ENCODE measurements around the gene ALPK3. TPM values are rescaled to one million over a fixed set of nuclear protein-coding genes. Genes with fewer than 3 reads are reported as not detected.

ALPK3 gene
- total RNA-seq, 1 experiment from 2014 or later = 2.0 TPM

DNA sequence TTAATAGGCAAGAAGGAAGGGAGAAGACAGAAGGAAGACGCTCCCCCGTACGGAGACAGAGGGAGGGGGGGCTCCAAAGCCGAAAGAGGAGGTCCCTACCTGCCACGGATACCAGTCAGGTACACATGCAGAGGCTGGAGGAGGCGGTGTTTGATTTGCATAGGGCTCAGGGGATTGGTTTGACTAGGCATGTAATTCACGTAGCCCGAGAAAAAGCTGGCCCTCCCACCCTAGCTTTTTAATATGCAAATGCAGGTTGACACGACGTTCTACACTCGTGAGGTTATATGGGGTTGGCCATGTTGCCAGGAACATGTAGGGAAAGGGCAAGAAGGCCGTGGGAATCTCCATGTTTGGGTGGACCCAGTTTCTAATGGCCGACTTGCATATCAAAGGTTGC is 39.0 kb upstream of the ALPK3 start:
- ChIA-PET RAD21 (ENCODE audit: low non-redundant PET in 1 of 2, low total read pairs in 2 of 2, uncharacterized antibody in 2 of 2, unreplicated experiment in 2 of 2) (no interaction called here), CTCF (no interaction called here), POLR2A (no interaction called here)
- Histone ChIP-seq H3K79me2 (ENCODE audit: insufficient read depth, low read length) (peaks cover 58% of the 10 kb centered on the region), H3K9ac (ENCODE audit: low read length) (no peak overlapping the region), H3K9me2 (ENCODE audit: insufficient read depth) (no peaks in the 10 kb centered on the region), H4K20me1 (ENCODE audit: insufficient read depth) (no peaks in the 10 kb centered on the region; the same call in 1 of the 2 replicates), H3K9me3 (ENCODE audit: control insufficient read depth in 1 of 2, insufficient read depth in 1 of 2, low read depth in 1 of 2, low read length in 2 of 2) (no peaks in the 10 kb centered on the region), H3K4me3 (replicated peaks in 1 of 2; ENCODE audit: low read depth in 1 of 2, low read length in 2 of 2) (no peak overlapping the region), H3K4me1 (ENCODE audit: control insufficient read depth in 1 of 2, insufficient read depth in 2 of 2, low read length in 2 of 2) (no peaks in the 10 kb centered on the region), H3K27ac (ENCODE audit: low read depth, low read length) (no peak overlapping the region), H3K27me3 (ENCODE audit: insufficient read depth, low read length) (no peaks in the 10 kb centered on the region), H3K36me3 (ENCODE audit: control insufficient read depth in 1 of 2, insufficient read depth in 2 of 2, low read length in 2 of 2) (peaks cover 4 to 14% of the 10 kb centered on the region in 2 experiments; a peak in 2 of 4 replicates), H3K4me2 (ENCODE audit: low read length) (no peak overlapping the region), H2AFZ (ENCODE audit: low read depth, low read length, poor library complexity, severe bottlenecking) (no peak overlapping the region)
- intact Hi-C loops (cut with micrococcal nuclease) = loop anchor here (10.0 kb wide), 1 partner anchor 123 kb away; the partner anchor contains the start of genes NMB and WDR73
- ATAC-seq (no peak), DNase-seq (ENCODE audit: low read depth, low spot score) (no peak)
- no TSS peak for BruUV-seq (replicated peaks)
- TF ChIP-seq ZNF274 (IDR thresholded peaks at IDR 0.05; ENCODE audit: low read depth, low read length) = no peak
- no peak for TF ChIP-seq RAD21 (IDR thresholded peaks at IDR 0.05; ENCODE audit: low read depth)
- no peak for TF ChIP-seq EZH2 (IDR thresholded peaks at IDR 0.05)
- TF ChIP-seq POLR2A (IDR thresholded peaks at IDR 0.05; ENCODE audit: borderline replicate concordance, extremely low read depth, insufficient read depth, insufficient read length) = no peak
- no peak for TF ChIP-seq CBX3 (IDR thresholded peaks at IDR 0.05; ENCODE audit: low read depth)
- no peak for TF ChIP-seq YY1 (IDR thresholded peaks at IDR 0.05; ENCODE audit: extremely low read depth, insufficient replicate concordance, low read depth, low read length)
- TF ChIP-seq FOSL1 (IDR thresholded peaks at IDR 0.05; ENCODE audit: low read depth) = no peak
- TF ChIP-seq, protein P1, sequence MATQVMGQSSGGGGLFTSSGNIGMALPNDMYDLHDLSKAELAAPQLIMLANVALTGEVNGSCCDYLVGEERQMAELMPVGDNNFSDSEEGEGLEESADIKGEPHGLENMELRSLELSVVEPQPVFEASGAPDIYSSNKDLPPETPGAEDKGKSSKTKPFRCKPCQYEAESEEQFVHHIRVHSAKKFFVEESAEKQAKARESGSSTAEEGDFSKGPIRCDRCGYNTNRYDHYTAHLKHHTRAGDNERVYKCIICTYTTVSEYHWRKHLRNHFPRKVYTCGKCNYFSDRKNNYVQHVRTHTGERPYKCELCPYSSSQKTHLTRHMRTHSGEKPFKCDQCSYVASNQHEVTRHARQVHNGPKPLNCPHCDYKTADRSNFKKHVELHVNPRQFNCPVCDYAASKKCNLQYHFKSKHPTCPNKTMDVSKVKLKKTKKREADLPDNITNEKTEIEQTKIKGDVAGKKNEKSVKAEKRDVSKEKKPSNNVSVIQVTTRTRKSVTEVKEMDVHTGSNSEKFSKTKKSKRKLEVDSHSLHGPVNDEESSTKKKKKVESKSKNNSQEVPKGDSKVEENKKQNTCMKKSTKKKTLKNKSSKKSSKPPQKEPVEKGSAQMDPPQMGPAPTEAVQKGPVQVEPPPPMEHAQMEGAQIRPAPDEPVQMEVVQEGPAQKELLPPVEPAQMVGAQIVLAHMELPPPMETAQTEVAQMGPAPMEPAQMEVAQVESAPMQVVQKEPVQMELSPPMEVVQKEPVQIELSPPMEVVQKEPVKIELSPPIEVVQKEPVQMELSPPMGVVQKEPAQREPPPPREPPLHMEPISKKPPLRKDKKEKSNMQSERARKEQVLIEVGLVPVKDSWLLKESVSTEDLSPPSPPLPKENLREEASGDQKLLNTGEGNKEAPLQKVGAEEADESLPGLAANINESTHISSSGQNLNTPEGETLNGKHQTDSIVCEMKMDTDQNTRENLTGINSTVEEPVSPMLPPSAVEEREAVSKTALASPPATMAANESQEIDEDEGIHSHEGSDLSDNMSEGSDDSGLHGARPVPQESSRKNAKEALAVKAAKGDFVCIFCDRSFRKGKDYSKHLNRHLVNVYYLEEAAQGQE (IDR thresholded peaks at IDR 0.05; ENCODE audit: low read depth) = no peak
- TF ChIP-seq, protein P2, sequence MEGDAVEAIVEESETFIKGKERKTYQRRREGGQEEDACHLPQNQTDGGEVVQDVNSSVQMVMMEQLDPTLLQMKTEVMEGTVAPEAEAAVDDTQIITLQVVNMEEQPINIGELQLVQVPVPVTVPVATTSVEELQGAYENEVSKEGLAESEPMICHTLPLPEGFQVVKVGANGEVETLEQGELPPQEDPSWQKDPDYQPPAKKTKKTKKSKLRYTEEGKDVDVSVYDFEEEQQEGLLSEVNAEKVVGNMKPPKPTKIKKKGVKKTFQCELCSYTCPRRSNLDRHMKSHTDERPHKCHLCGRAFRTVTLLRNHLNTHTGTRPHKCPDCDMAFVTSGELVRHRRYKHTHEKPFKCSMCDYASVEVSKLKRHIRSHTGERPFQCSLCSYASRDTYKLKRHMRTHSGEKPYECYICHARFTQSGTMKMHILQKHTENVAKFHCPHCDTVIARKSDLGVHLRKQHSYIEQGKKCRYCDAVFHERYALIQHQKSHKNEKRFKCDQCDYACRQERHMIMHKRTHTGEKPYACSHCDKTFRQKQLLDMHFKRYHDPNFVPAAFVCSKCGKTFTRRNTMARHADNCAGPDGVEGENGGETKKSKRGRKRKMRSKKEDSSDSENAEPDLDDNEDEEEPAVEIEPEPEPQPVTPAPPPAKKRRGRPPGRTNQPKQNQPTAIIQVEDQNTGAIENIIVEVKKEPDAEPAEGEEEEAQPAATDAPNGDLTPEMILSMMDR (IDR thresholded peaks at IDR 0.05 in 2 of 3, conservative IDR thresholded peaks at IDR 0.05 in 1 of 3; ENCODE audit: borderline replicate concordance in 1 of 3, insufficient read depth in 1 of 3, low read depth in 2 of 3, low read length in 2 of 3) = no peak
- TF ChIP-seq SRF (IDR thresholded peaks at IDR 0.05; ENCODE audit: low read depth) = no peak
- no peak for TF ChIP-seq ELF1 (IDR thresholded peaks at IDR 0.05; ENCODE audit: borderline replicate concordance, low read depth)
- TF ChIP-seq SP1 (IDR thresholded peaks at IDR 0.05; ENCODE audit: low read depth) = no peak
- TF ChIP-seq JUND (IDR thresholded peaks at IDR 0.05) = no peak
- TF ChIP-seq EGR1 (IDR thresholded peaks at IDR 0.05; ENCODE audit: low read depth) = no peak
- TF ChIP-seq, protein P3, sequence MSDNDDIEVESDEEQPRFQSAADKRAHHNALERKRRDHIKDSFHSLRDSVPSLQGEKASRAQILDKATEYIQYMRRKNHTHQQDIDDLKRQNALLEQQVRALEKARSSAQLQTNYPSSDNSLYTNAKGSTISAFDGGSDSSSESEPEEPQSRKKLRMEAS (IDR thresholded peaks at IDR 0.05) = no peak
